ENCODE data around the gene TRAF4.
A peak's percentile ranks its signal among the peaks of the same experiment; 100 is the strongest.

TRAF4 gene

GRCh38 chr17:28724500-28725165 is 19.2 kb upstream of the TRAF4 start:
- POLR2A ChIA-PET (ENCODE audit: low non-redundant PET), result interaction anchor here (5.5 kb wide), 1 partner anchor 20 kb away, joined by 95 read pairs; the partner anchor contains the start of gene TRAF4

GRCh38 chr17:28725166-28725659 is 18.6 kb upstream of the TRAF4 start:
- H3K27ac ChIP-seq, result peak overlapping the region; percentile 99
- DNase-seq (ENCODE audit: low spot score), result no peak
- no peak for TF ChIP-seq CTCF (conservative IDR thresholded peaks at IDR 0.05; ENCODE audit: low read depth)
- ChIA-PET CTCF (interaction anchor here (0.6 to 5.6 kb wide), 3 partner anchors 23 to 1408 kb away, joined by 3 to 249 read pairs (median 3); partner anchors contain the start of gene TRAF4), POLR2A (ENCODE audit: low non-redundant PET) (interaction anchor here (0.8 to 5.5 kb wide), 2 partner anchors 10 to 19 kb away, joined by 3 to 95 read pairs; partner anchors contain the start of gene TRAF4)

More at GRCh38 chr17:28724500-28725165, 19.2 kb upstream of the TRAF4 start:
- CTCF ChIA-PET, result interaction anchor here (1.0 to 5.6 kb wide), 2 partner anchors 23 to 78 kb away, joined by 3 to 249 read pairs; partner anchors contain the start of gene TRAF4
- no peak for DNase-seq (ENCODE audit: low spot score)
- no peak for TF ChIP-seq CTCF (conservative IDR thresholded peaks at IDR 0.05; ENCODE audit: low read depth)
- H3K27ac ChIP-seq, result peak overlapping the region; percentile 99

GRCh38 chr17:28725660-28726225 is 18.1 kb upstream of the TRAF4 start:
- DNase-seq (ENCODE audit: low spot score), result peak; percentile 48
- peak overlapping the region; percentile 99 for H3K27ac ChIP-seq
- ChIA-PET POLR2A (ENCODE audit: low non-redundant PET) (interaction anchor here (0.5 to 5.5 kb wide), 4 partner anchors 11 to 31 kb away, joined by 3 to 95 read pairs (median 14); partner anchors contain the start of gene TRAF4), CTCF (interaction anchor here (0.6 to 5.6 kb wide), 8 partner anchors 22 to 1407 kb away, joined by 3 to 249 read pairs (median 6); partner anchors contain the start of genes PHF12 and TRAF4)
- no peak for TF ChIP-seq CTCF (conservative IDR thresholded peaks at IDR 0.05; ENCODE audit: low read depth)

- peak; percentile 82 for DNase-seq (ENCODE audit: low spot score)
- H3K27ac ChIP-seq, result peak within 1 kb of the TSS; percentile 99
- POLR2A ChIA-PET (ENCODE audit: low non-redundant PET), result interaction anchor here (0.5 to 5.5 kb wide), 5 partner anchors 18 to 223 kb away, joined by 3 to 95 read pairs (median 5); partner anchors contain the start of gene TRAF4
- CTCF ChIA-PET, result interaction anchor here (0.5 to 5.6 kb wide), 22 partner anchors 9 to 386 kb away, joined by 3 to 249 read pairs (median 5); partner anchors contain the start of genes FLOT2, PHF12 and TRAF4
- no peak for TF ChIP-seq CTCF (conservative IDR thresholded peaks at IDR 0.05; ENCODE audit: low read depth)
Measured at GRCh38 chr17:28726226-28726626, 17.6 kb upstream of the TRAF4 start, which contains the start of gene TLCD1. Gene TLCD1, minus strand, starts transcription at chr17:28726233. Its CDS starts 136 bp downstream, at chr17:28726097.

- POLR2A ChIA-PET (ENCODE audit: low non-redundant PET), result interaction anchor here (0.5 to 5.5 kb wide), 10 partner anchors 17 to 225 kb away, joined by 3 to 95 read pairs (median 5); partner anchors contain the start of genes PHF12 and TRAF4
- peak; percentile 82 for DNase-seq (ENCODE audit: low spot score)
- H3K27ac ChIP-seq, result peak overlapping the region; percentile 99
- peak; percentile 99 for TF ChIP-seq CTCF (conservative IDR thresholded peaks at IDR 0.05; ENCODE audit: low read depth)
- CTCF ChIA-PET, result interaction anchor here (0.5 to 5.6 kb wide), 29 partner anchors 8 to 385 kb away, joined by 3 to 249 read pairs (median 4); partner anchors contain the start of genes FLOT2, PHF12 and TRAF4
Measured at GRCh38 chr17:28726627-28727491, 17.0 kb upstream of the TRAF4 start.

Data from RWPE1 (cell line).